Activated T-cell treated with anti-CD3 and anti-CD28 coated beads for 24 hours (primary cell): ENCODE results near the gene PDE9A.
"Not testable (repeated sequence)": the region's sequence is repeated elsewhere in the genome, so short reads cannot be mapped to it uniquely, and the experiment has no call there.

Experiments used
- DNase-seq: peaks from one replicate; pipeline ENCODE4 v3.0.0-alpha.2; 2020; ENCODE audit warnings: low read depth

The PDE9A gene

DNA sequence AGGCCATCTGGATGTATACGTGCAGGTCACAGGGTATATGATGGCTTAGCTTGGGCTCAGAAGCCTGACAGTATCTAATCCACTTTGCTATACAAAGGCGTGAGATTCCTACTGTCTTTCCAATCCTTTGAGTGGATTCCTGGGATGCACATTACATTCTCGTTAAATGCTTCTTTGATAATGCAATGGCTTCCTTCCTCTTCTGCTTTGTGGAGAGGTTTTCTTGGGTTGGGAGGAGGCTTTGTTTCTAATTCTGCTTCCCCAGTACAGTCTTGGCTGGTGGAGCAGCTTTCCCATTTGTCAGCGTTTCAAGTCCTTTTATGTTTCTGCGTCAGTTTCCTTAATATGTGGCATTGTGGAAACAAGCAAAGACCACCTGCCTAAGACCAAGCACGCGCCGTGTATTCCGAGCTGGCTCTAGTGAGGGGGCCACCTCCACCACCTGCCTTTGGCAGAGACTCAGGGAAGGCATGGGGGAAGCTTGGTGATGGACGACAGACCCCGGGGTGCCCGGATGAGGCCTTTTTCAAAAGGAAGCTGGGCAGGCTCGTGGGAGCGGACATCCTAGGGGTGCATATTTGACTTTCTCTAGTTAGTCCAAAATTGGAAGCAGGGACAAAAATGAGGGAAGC, 153.2 kb downstream of the PDE9A start:
- DNase-seq: no peak

DNA sequence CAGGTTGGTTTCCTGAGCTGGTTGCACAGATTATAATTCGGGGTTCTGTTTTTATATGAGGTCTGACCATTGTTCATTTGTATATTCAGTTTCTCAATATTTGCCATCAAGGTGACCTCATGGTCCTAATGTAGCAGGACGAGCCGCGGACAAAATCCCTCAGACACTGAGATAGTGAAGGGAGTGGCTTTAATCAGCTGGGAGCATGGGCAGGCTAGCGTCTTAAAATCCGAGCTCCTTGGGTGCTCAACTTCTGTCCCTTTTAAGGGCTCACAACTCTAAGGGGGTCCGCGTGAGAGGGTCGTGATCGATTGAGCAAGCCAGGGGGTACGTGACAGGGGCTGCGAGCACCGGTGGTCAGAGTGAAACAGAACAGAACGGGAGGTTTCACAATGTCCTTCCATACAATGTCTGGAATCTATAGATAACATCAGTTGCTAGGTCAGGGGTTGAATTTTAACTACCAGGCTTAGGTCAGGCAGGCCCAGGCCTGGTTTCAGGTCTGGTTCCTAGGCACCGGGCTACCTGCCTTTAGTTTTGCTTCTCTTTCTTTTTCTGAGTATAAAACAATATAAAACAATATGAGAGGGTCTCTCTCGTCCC, 154.0 kb downstream of the PDE9A start:
- not testable (repeated sequence) for DNase-seq

DNA sequence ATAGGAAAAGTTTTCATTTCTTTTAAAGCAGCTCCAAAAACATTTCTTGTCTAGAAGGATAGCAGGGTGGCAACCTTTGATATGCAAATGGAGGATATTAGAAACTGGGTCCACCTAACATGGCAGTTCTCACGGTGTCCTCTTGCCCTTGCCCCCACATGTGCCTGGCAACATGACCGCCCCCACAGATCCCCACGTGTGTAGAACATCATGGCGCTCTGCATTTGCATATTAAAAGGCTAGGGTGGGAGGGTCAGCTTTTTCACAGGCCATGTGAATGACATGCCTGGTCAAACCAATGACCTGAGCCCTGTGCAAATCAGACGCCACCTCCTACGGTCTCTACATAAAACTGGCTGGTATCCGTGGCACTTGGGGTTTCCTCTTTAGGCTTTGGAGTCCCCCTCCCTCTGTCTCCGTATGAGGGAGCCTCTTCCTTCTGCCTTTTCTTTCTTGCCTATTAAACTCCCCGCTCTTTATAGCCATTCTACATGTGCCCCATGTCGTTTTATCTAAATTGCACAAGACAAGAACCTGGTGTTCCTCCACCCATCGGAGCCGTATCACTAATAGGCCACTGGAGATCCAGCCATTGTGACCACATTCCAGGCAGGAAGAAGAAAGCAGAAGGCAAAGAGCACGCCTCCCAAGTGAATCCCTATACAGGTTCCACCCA, 154.7 kb downstream of the PDE9A start:
- DNase-seq: no peak

DNA sequence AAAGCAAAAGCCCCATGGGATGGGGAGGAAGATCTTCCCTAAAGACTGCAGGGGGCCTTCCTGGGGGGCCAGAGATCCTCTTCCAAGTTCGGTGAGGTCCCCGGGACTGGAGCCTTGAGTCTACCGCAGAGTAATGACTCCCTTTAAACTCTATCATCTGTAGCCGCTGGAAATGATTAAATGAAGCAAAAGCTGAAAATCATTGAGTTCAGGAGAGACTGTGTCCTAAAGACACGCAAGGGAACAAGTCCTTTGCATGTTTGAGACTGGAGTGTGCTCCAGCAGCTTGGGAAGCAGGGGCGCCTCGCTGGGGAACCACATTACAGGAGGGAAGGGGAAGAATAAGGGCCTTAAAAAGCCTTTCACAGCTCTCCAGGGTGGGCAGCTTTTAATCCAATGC, 155.8 kb downstream of the PDE9A start:
- DNase-seq: no peak

DNA sequence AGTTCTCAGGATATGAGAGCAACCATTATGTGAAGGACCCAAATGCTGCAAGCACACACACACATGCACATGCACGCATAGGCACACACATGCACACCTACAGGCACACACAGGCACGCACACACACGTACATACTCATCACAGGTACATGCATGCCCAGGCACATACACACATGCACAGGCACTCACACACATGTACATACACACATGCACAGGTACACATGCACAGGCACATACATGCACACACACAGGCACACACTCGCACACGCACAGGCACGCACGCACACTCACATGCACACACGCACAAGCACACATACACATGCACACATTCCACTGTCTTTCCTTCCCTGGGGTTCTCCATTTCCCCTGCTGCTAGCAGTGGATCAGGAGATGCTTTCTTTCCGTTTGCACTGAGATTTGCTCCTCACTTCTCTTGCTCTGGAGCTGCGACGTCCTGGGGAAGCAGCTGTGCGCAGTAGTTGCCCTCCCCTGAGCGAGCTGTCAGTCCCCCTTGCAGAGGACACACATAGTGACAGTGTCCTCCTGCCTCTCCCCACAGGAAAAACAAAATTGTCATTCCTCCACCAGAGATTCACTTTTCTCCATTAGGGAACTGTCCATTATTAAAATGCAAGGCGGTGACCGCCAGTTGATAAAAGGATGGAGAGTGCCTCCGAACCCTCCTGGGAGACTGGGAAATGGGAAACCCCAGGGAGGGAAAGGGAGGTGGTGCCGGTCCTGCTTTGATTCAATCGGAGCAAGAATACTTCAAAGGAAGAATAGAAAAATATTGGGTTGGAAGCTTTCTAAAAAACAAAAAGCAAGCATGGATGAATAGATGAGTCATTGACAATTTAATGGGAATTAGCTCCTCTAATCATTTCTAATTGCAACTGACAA, 156.4 kb downstream of the PDE9A start:
- DNase-seq: no peak

DNA sequence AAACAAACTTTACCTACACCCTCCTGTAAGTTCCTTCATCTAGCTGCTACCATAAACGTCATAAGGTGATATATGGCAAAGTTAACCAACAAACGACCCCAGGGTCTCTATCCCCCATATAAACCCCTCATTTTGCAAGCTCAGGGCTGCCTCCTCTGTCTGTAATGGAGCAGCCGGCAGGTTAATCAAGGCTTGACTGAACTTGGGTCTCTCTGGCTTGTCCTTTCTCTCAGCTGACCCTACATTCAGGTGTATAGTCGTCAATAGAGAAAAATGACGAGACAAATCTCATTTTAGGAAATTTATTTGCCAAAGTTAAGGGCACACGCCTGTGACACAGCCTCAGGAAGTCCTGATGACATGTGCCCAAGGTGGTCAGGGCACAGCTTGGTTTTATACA, 158.5 kb downstream of the PDE9A start:
- DNase-seq: no peak

DNA sequence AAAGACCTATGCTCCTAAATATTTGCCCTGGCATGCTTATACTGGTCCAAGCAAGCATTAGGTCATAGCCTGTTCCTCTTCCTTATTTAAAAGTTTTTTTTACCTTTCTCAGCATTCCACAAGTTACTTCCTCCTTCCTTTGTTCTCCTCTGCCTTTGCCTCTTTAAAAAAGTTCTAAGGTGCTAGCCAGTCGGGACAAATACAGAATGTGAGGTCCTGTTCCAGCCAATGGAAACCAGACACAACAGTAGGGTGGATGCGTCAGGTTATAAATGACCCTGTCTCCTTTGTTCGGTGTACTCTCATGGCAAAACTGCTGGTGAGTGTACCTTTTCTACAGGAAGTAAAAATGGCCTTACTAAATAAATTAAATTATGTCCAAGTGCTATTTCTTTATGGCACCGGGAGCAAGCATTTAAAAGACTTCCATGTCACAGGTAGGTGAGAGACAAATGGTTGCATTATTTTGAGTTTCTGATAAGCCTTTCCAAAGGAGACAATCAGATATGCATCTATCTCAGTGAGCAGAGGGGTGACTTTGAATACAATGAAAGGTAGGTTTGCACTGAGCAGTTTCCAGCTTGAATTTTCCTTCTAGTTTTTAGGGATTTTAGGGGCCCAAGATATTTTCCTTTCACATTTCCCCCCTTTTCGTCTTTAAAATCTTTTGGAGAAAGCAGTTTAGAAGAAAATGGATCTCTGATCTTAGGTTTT, 159.3 kb downstream of the PDE9A start:
- DNase-seq: not testable (repeated sequence)

DNA sequence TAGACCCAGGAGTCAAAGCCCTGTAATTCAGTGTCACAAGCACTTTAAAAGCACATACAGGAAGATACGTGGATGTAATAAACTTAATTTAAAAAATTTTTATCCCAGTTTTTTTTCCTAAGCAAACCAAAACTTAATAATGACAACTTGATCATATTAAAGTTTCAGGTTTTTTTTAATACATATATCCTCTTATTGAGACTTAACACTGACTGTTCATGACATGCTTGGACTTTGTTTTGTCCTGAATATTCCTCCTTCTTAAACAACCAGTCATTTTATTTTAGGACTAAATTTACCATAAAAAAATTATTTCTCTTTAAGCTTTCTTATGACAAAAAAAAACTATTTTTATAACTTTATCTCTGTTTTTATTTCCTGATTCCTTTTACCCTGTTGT, 161.8 kb downstream of the PDE9A start:
- no peak for DNase-seq

DNA sequence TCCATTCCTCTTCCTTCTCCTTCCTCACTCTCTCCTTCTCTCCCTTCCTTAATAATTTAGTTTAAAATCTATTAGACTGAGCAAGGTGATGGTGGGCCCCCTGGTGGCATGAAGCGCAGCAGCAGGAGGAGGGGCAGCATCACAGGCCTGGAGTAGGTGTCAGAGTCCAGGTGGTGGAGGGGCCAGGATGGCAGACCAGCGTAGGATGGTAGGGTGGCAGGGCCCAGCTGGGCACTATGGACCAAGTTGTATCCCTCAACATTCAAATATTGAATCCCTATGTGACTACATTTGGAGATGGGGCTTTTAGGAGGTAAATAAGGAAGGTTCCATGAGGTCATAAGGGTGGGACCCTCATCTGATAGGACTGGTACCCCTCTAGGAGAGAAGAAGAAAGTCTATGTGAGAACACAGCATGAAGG, 164.9 kb downstream of the PDE9A start:
- no peak for DNase-seq

DNA sequence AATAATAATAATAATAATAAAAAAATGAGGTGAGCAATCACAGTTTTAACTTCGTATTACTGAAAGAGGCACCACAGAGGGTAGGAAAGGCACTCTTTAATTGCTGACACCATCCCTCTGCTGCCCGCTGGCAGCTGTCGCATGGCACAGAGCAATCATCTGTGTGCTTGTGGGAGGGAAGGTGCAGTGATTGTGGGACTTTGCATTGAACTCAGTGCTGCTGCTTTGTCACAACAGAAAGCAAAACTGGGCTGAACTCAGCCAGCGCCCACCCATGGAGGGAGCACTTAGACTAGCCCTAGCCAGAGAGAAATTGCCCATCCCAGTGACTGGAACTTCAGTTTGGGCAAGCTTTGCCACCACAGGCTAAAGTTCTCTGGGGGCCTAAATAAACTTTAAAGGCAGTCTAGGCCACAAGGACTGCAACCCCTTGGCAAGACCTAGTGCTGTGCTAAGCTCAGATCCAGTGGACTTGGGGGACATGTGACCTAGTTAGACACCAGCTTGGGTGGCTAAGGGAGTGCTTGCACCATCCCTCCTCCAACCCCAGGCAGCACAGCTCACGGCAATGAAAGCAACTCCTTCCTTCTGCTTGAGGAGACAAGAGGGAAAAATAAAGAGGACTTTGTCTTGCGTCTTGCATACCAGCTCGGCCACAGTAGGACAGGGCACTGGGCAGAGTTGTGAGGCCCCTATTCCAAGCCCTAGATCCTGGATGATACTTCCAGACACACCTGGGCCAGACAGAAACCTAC, 166.6 kb downstream of the PDE9A start:
- DNase-seq: no peak

DNA sequence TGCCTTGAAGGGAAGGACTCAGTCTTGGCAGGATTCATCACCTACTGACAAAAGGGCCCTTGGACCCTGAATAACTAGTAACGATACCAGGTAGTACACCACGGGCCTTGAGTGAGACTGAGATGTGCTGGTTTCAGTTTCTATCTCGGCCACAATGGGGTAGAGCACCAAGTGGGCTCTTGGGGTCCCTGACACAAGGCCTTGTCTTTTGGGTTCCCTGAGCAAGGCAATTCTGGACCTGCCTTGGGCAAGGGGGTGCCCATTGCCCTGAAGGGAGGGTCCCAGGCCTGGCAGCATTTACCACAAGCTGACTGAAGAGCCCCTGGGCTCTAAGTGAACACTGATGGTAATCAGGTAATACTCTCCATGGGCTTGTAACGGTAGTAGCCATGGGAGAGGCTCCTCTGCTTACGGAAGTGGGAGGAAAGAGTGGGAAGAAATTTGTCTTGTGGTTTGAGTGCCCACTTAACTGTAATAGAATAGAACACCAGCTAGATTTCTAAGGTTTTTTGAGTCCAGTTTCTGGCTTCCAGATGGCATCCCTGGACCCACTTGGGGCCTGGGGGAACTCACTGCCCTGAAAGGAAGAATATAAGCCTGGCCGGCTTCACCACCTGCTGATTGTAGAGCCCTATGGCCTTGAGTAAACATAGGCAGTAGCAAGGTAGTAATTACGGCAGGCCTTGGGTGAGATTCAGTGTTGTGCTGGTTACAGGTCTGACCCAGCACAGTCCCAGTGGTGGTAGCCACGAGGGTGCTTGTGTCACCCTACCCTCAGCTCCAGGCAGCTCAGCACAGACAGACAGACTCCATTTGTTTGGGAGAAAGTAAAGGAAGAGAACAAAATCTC, 167.4 kb downstream of the PDE9A start:
- no peak for DNase-seq
